Activated CD4-positive, alpha-beta T cell treated with anti-CD3 and anti-CD28 coated beads, Interleukin-2, amount 10 ng/mL, durations not matched to agents 7 days and 5 days (primary cell): ENCODE results near the gene ATP5F1E. TPM values are rescaled to one million over a fixed set of nuclear protein-coding genes. Genes with fewer than 3 reads are reported as not detected.

ENCODE experiments used
- CTCF ChIA-PET: fragments of 350-600 bp; sonication (Branson Sonifier 250); formaldehyde crosslinking; loops from one replicate; lab custom pipeline; 2021; ENCODE audit warnings: antibody characterized with exemption; lab: Charles Lee
- POLR2A ChIA-PET: fragments of 350-600 bp; sonication (Branson Sonifier 250); formaldehyde crosslinking; loops from one replicate; lab custom pipeline; 2021; ENCODE audit warnings: antibody characterized with exemption; lab: Charles Lee
- DNase-seq: peaks from one replicate; pipeline ENCODE4 v3.0.0-alpha.2; 2020
- H3K27ac Mint-ChIP-seq: one replicate; pipeline ENCODE4 v1.8.0; 2021; ENCODE audit warnings: mild to moderate bottlenecking, moderate library complexity, mixed read lengths
- H3K27me3 Mint-ChIP-seq: one replicate; pipeline ENCODE4 v1.8.0; 2021; ENCODE audit warnings: mixed read lengths
- H3K36me3 Mint-ChIP-seq: one replicate; pipeline ENCODE4 v1.8.0; 2021; ENCODE audit warnings: low read depth, mixed read lengths
- H3K4me1 Mint-ChIP-seq: one replicate; pipeline ENCODE4 v1.8.0; 2021; ENCODE audit warnings: mixed read lengths
- H3K4me3 Mint-ChIP-seq: one replicate; pipeline ENCODE4 v1.8.0; 2021; ENCODE audit warnings: mild to moderate bottlenecking, moderate library complexity, mixed read lengths
- H3K9me3 Mint-ChIP-seq: one replicate; pipeline ENCODE4 v1.8.0; 2021; ENCODE audit warnings: mixed read lengths
- total RNA-seq, 2 experiments: library from RNA; stranded (reverse); gene quantifications; one replicate each; pipeline ENCODE4 v1.2.3, GENCODE V29; 2021

The ATP5F1E gene
- total RNA-seq = 100 to 1,000 TPM in 1 of 2 experiments, 10 to 100 TPM in 1; 98.1 to 101 TPM

GRCh38 chr20:59032023-59032712 lies at the start of gene ATP5F1E:
Gene ATP5F1E (minus strand): TSS chr20:59032335. CDS start chr20:59032251, 84 bp downstream.
- POLR2A ChIA-PET = interaction anchor here (0.6 kb wide), 2 partner anchors 13 to 380 kb away, joined by 3 to 4 read pairs; no protein-coding TSS in a partner anchor

GRCh38 chr20:59081036-59081435 lies 48.9 kb upstream of the ATP5F1E start:
- H3K9me3 Mint-ChIP-seq = no peaks in the 10 kb centered on the region
- H3K36me3 Mint-ChIP-seq = no peaks in the 10 kb centered on the region
- H3K4me1 Mint-ChIP-seq = peaks cover 15% of the 10 kb centered on the region
- DNase-seq = no peak
- no peak overlapping the region for H3K4me3 Mint-ChIP-seq
- no peak overlapping the region for H3K27ac Mint-ChIP-seq
- ChIA-PET POLR2A (no interaction called here), CTCF (no interaction called here)
- H3K27me3 Mint-ChIP-seq = peaks cover 26% of the 10 kb centered on the region

More at GRCh38 chr20:59032023-59032712, at the start of gene ATP5F1E:
- peak; percentile 95 for DNase-seq
- peak within 1 kb of the TSS; percentile 91 for H3K27ac Mint-ChIP-seq
- H3K9me3 Mint-ChIP-seq = no peaks in the 10 kb centered on the region
- peaks cover 71% of the 10 kb centered on the region for H3K4me1 Mint-ChIP-seq
- no peaks in the 10 kb centered on the region for H3K27me3 Mint-ChIP-seq
- peaks cover 75% of the 10 kb centered on the region for H3K36me3 Mint-ChIP-seq
- CTCF ChIA-PET = interaction anchor here (0.9 to 2.4 kb wide), 8 partner anchors 10 to 122 kb away, joined by 3 to 16 read pairs (median 3); partner anchors contain the start of gene PRELID3B
- H3K4me3 Mint-ChIP-seq = peak within 1 kb of the TSS; percentile 91

- POLR2A ChIA-PET = no interaction called here
- peaks cover 24% of the 10 kb centered on the region for H3K4me1 Mint-ChIP-seq
- no peak overlapping the region for H3K4me3 Mint-ChIP-seq
- peaks cover 22% of the 10 kb centered on the region for H3K27me3 Mint-ChIP-seq
- no peaks in the 10 kb centered on the region for H3K36me3 Mint-ChIP-seq
- H3K9me3 Mint-ChIP-seq = no peaks in the 10 kb centered on the region
- CTCF ChIA-PET = no interaction called here
- DNase-seq = no peak
- H3K27ac Mint-ChIP-seq = no peak overlapping the region
Observed at GRCh38 chr20:59078231-59078630, 46.1 kb upstream of the ATP5F1E start.

GRCh38 chr20:59077705-59078104 lies 45.6 kb upstream of the ATP5F1E start:
- no peak overlapping the region for H3K4me3 Mint-ChIP-seq
- no peak for DNase-seq
- peaks cover 23% of the 10 kb centered on the region for H3K27me3 Mint-ChIP-seq
- POLR2A ChIA-PET = no interaction called here
- no peak overlapping the region for H3K27ac Mint-ChIP-seq
- no peaks in the 10 kb centered on the region for H3K9me3 Mint-ChIP-seq
- CTCF ChIA-PET = no interaction called here
- peaks cover 24% of the 10 kb centered on the region for H3K4me1 Mint-ChIP-seq
- H3K36me3 Mint-ChIP-seq = no peaks in the 10 kb centered on the region

- Mint-ChIP-seq H3K4me3 (no peak overlapping the region), H3K27ac (no peak overlapping the region), H3K4me1 (peaks cover 24% of the 10 kb centered on the region), H3K27me3 (peaks cover 23% of the 10 kb centered on the region), H3K36me3 (no peaks in the 10 kb centered on the region), H3K9me3 (no peaks in the 10 kb centered on the region)
- DNase-seq = no peak
- CTCF ChIA-PET = interaction anchor here (0.7 to 1.0 kb wide), 2 partner anchors 132 to 146 kb away, joined by 3 read pairs; no protein-coding TSS in a partner anchor
- POLR2A ChIA-PET = no interaction called here
Observed at GRCh38 chr20:59075934-59076508, 43.9 kb upstream of the ATP5F1E start.

GRCh38 chr20:59074456-59074855 lies 42.3 kb upstream of the ATP5F1E start:
- Mint-ChIP-seq H3K4me1 (peaks cover 24% of the 10 kb centered on the region), H3K36me3 (no peaks in the 10 kb centered on the region), H3K27ac (no peak overlapping the region), H3K9me3 (no peaks in the 10 kb centered on the region), H3K4me3 (no peak overlapping the region), H3K27me3 (peaks cover 25% of the 10 kb centered on the region)
- ChIA-PET POLR2A (no interaction called here), CTCF (no interaction called here)
- no peak for DNase-seq

- ChIA-PET POLR2A (no interaction called here), CTCF (interaction anchor here (1.1 kb wide), 1 partner anchor 38 kb away, joined by 3 read pairs; no protein-coding TSS in a partner anchor)
- Mint-ChIP-seq H3K9me3 (no peaks in the 10 kb centered on the region), H3K4me1 (peaks cover 24% of the 10 kb centered on the region), H3K27ac (no peak overlapping the region), H3K36me3 (no peaks in the 10 kb centered on the region), H3K27me3 (peaks cover 27% of the 10 kb centered on the region), H3K4me3 (no peak overlapping the region)
- no peak for DNase-seq
Observed at GRCh38 chr20:59073582-59073981, 41.4 kb upstream of the ATP5F1E start.

GRCh38 chr20:59071216-59071615 lies 39.1 kb upstream of the ATP5F1E start:
- H3K27ac Mint-ChIP-seq = no peak overlapping the region
- no peaks in the 10 kb centered on the region for H3K9me3 Mint-ChIP-seq
- CTCF ChIA-PET = no interaction called here
- H3K27me3 Mint-ChIP-seq = peaks cover 38% of the 10 kb centered on the region
- no peak overlapping the region for H3K4me3 Mint-ChIP-seq
- H3K36me3 Mint-ChIP-seq = no peaks in the 10 kb centered on the region
- H3K4me1 Mint-ChIP-seq = peaks cover 11% of the 10 kb centered on the region
- DNase-seq = no peak
- POLR2A ChIA-PET = no interaction called here

- H3K36me3 Mint-ChIP-seq = no peaks in the 10 kb centered on the region
- POLR2A ChIA-PET = no interaction called here
- no peaks in the 10 kb centered on the region for H3K4me1 Mint-ChIP-seq
- no peak for DNase-seq
- H3K27me3 Mint-ChIP-seq = peaks cover 30% of the 10 kb centered on the region
- CTCF ChIA-PET = interaction anchor here (0.9 kb wide), 1 partner anchor 139 kb away, joined by 3 read pairs; no protein-coding TSS in a partner anchor
- H3K4me3 Mint-ChIP-seq = no peak overlapping the region
- H3K9me3 Mint-ChIP-seq = no peaks in the 10 kb centered on the region
- no peak overlapping the region for H3K27ac Mint-ChIP-seq
Observed at GRCh38 chr20:59069026-59069425, 36.9 kb upstream of the ATP5F1E start.

GRCh38 chr20:59068534-59068933 lies 36.4 kb upstream of the ATP5F1E start:
- Mint-ChIP-seq H3K9me3 (no peaks in the 10 kb centered on the region), H3K27ac (no peak overlapping the region), H3K4me3 (no peak overlapping the region), H3K4me1 (no peaks in the 10 kb centered on the region), H3K27me3 (peaks cover 30% of the 10 kb centered on the region), H3K36me3 (no peaks in the 10 kb centered on the region)
- DNase-seq = no peak
- CTCF ChIA-PET = interaction anchor here (0.9 kb wide), 1 partner anchor 139 kb away, joined by 3 read pairs; no protein-coding TSS in a partner anchor
- POLR2A ChIA-PET = no interaction called here

GRCh38 chr20:59064214-59064722 lies 32.1 kb upstream of the ATP5F1E start:
- Mint-ChIP-seq H3K4me1 (no peaks in the 10 kb centered on the region), H3K27me3 (peaks cover 26% of the 10 kb centered on the region), H3K36me3 (no peaks in the 10 kb centered on the region), H3K27ac (no peak overlapping the region), H3K4me3 (no peak overlapping the region), H3K9me3 (no peaks in the 10 kb centered on the region)
- DNase-seq = no peak
- POLR2A ChIA-PET = no interaction called here
- CTCF ChIA-PET = interaction anchor here (0.5 kb wide), 1 partner anchor 16 kb away, joined by 4 read pairs; no protein-coding TSS in a partner anchor

GRCh38 chr20:59063358-59064213 lies 31.5 kb upstream of the ATP5F1E start:
- ChIA-PET POLR2A (no interaction called here), CTCF (interaction anchor here (0.5 kb wide), 1 partner anchor 17 kb away, joined by 4 read pairs; no protein-coding TSS in a partner anchor)
- Mint-ChIP-seq H3K4me1 (no peaks in the 10 kb centered on the region), H3K36me3 (no peaks in the 10 kb centered on the region), H3K27ac (no peak overlapping the region), H3K27me3 (peaks cover 24% of the 10 kb centered on the region), H3K4me3 (no peak overlapping the region), H3K9me3 (no peaks in the 10 kb centered on the region)
- DNase-seq = no peak
